Adrenal gland (tissue), 5 donors: ENCODE measurements around the gene DENND10.

Experiments used
- POLR2A ChIP-seq, 2 donors: fragments of 450-650 bp; IDR thresholded peaks; one replicate each; pipeline ENCODE4 v1.6.1; 2017; ENCODE audit warnings: antibody characterized with exemption in 2 of 2, mild to moderate bottlenecking in 2 of 2, moderate library complexity in 1 of 2
- TF ChIP-seq, protein P1 (sequence below), 6 experiments: fragments of 450-650 bp in 4 of 6; fragments of 200-600 bp in 2 of 6; sonication (generic) in 1 of 6; IDR thresholded peaks; 1 replicate in 5 of 6; 2 replicates in 1 of 6; pipeline versions ENCODE4 v1.5.1 to v1.8.0; 2016 to 2021; ENCODE audit warnings: antibody characterized with exemption in 6 of 6, mild to moderate bottlenecking in 2 of 6, moderate library complexity in 1 of 6
- donor health status: DM: no; HTN: no; CAD: no.

DNA sequence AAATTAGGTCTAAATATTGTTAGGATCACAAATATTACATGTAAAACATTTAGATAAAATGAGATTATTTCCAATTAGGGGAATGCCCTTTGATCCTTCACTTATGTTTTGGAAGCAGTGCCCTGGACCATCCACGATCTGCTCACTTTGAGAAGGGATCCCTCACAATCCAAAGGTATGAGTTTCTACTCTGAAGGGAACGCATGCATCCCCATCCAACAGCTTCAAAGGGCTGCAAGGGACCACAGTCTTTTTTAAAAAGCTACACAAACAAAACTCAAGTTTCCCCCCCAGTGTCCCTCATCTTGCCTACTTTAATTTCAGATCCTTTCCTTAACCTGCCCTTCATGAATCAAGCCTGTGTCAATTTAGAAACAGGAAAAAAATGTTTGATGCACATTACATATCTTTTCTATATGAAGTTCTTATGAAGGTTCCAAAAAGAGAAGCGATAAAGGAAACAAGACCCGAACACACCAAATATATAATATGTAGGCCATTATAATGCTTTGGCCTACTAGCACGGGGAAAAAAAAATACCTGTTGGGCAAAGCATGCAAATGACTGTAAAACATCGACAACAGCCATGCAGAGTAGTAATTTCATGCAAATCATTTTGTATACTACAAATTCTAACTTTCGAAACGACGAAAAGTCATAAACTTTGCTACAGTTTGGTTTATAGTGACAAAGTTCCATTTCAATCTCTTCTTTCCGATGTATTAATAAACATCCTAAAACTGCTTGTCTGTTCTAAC lies 25.3 kb upstream of the DENND10 start:
- TF ChIP-seq, protein P1, sequence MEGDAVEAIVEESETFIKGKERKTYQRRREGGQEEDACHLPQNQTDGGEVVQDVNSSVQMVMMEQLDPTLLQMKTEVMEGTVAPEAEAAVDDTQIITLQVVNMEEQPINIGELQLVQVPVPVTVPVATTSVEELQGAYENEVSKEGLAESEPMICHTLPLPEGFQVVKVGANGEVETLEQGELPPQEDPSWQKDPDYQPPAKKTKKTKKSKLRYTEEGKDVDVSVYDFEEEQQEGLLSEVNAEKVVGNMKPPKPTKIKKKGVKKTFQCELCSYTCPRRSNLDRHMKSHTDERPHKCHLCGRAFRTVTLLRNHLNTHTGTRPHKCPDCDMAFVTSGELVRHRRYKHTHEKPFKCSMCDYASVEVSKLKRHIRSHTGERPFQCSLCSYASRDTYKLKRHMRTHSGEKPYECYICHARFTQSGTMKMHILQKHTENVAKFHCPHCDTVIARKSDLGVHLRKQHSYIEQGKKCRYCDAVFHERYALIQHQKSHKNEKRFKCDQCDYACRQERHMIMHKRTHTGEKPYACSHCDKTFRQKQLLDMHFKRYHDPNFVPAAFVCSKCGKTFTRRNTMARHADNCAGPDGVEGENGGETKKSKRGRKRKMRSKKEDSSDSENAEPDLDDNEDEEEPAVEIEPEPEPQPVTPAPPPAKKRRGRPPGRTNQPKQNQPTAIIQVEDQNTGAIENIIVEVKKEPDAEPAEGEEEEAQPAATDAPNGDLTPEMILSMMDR (IDR thresholded peaks at IDR 0.05) = no peak
- no peak for TF ChIP-seq POLR2A (IDR thresholded peaks at IDR 0.05)
